ENCODE results near the gene CNTNAP2.

DNA sequence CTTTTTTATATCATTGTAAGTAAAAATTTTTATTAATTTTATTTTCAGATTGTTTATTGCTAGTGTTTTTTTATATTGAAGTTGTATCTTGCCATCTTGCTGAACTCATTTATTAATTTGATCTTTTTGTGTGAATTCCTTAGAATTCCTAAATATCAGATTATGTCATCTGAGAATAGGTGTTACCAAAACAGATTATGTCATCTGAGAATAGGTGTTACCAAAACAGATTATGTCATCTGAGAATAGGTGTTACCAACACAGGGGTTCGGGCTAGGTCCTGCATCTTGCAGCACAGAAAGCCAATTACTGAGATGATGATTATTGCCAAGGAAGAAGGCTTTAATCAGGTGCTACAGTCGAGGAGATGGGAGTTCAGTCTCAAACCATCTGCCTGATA lies 383.4 kb downstream of the CNTNAP2 start:
- TF ChIP-seq, protein P1, sequence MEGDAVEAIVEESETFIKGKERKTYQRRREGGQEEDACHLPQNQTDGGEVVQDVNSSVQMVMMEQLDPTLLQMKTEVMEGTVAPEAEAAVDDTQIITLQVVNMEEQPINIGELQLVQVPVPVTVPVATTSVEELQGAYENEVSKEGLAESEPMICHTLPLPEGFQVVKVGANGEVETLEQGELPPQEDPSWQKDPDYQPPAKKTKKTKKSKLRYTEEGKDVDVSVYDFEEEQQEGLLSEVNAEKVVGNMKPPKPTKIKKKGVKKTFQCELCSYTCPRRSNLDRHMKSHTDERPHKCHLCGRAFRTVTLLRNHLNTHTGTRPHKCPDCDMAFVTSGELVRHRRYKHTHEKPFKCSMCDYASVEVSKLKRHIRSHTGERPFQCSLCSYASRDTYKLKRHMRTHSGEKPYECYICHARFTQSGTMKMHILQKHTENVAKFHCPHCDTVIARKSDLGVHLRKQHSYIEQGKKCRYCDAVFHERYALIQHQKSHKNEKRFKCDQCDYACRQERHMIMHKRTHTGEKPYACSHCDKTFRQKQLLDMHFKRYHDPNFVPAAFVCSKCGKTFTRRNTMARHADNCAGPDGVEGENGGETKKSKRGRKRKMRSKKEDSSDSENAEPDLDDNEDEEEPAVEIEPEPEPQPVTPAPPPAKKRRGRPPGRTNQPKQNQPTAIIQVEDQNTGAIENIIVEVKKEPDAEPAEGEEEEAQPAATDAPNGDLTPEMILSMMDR (IDR thresholded peaks at IDR 0.05 in 4 of 5, conservative IDR thresholded peaks at IDR 0.05 in 1 of 5), result no peak
- no peak for TF ChIP-seq POLR2A (IDR thresholded peaks at IDR 0.05)

Data from gastrocnemius medialis (tissue), 4 donors.